Activated gamma-delta T cell treated with anti-CD3 and anti-CD28 coated beads, Interleukin-2, amount 50 U/mL, for 16 hours (primary cell): ENCODE results near the gene SLC4A7.
A peak's percentile ranks its signal among the peaks of the same experiment; 100 is the strongest.
"Not testable (repeated sequence)": the region's sequence is repeated elsewhere in the genome, so short reads cannot be mapped to it uniquely, and the experiment has no call there.

Experiments
- DNase-seq: peaks from one replicate; pipeline ENCODE4 v3.0.0-alpha.2; 2020; ENCODE audit warnings: low read depth

SLC4A7 gene

DNA sequence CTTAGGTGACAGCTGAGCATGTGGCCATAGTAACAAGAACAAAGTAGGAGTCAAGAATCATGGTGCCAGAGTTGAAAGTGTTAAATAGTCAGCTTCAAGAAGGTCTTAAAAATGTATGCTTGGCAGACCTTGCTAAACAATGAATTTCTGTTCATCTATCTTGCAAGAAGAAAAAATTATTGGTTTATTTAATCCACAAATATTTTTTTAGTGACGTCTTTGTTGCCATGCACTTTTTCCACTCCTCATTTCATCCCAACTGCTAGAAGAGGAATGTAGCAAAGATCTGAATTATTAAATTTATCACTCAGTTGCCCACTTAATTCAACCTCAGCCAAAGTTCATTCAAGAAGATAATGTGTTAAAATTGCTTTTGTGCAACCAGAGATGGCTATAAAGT is 3.2 kb upstream of the SLC4A7 start:
- no peak for DNase-seq

DNA sequence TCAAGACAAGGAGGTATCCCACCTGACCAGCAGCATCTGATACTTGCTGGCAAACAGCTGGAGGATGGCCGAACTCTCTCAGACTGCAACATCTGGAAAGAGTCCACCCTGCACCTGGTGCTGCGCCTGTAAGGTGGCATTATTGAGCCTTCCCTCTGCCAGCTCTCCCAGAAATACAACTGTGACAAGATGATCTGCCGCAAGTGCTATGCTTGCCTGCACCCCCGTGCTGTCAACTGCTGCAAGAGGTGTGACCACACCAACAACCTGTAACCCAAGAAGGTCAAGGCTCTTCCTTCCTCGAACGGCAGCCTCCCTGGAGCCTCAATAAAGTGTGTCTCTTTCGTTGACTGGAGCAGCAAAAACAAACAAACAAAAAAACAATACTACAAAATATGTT is 2.2 kb upstream of the SLC4A7 start:
- no peak for DNase-seq

DNA sequence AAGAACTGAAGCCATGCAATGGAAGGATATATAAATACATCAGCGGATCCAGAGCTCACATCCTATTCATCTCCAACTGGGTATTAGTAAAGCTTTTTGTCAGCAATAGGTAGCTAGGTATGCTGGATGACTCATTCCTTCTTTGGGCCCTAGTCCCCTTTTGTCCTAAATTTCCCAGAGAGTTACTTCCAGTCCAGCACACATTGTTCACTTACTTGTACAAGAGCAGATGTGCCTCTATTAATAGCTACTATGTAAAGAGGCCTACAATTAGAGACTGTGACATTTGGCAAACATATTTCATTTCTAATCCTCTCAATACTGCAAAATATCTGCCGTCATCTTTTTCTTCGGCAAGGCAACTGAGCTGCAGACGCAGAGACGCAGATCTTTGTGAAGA is 1.7 kb upstream of the SLC4A7 start:
- DNase-seq = no peak

DNA sequence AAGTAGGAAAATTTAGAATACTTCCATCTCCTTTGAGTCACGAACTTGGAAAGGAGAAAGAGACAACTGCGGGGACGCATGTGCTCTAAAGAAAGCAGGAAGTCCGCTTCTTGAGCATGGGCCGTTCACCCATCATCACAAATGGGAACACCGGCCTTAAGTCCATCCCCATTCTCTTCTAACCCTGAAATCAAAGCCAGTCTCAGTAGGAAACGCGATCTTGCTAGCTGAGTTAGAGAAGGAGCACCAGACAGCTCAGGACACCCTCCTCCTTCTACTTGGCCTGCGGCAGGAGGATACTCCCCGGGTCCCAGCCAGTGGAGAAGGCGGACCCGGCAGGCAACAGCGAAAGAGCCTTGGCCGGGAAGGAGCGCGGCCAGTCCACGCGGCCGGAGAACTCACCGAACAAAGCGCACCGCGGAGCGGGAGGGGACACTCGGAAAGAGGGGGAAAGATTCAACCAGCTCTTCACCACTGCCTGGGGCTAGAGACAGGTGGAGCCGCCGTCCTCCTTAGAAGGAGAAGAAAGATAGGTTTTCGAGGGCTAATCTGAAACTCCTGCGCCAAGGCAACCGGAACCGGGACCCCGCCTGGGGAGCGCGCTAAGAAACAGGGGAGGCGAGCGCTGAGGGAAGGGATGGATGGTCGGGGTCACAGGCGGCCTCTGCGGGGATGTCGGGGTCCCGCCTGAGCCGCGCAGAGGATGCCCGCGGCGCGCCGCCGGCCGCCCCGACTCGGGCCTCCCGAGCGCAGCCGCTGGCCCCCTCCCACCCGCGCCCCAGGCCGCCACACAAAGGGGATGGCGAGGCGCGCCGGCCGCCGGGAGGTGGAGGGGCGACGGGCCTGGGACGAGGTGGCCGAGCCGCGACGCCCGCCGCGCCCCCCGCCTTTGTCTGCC is 818 bp downstream of the SLC4A7 start:
- DNase-seq = peak; percentile 9

DNA sequence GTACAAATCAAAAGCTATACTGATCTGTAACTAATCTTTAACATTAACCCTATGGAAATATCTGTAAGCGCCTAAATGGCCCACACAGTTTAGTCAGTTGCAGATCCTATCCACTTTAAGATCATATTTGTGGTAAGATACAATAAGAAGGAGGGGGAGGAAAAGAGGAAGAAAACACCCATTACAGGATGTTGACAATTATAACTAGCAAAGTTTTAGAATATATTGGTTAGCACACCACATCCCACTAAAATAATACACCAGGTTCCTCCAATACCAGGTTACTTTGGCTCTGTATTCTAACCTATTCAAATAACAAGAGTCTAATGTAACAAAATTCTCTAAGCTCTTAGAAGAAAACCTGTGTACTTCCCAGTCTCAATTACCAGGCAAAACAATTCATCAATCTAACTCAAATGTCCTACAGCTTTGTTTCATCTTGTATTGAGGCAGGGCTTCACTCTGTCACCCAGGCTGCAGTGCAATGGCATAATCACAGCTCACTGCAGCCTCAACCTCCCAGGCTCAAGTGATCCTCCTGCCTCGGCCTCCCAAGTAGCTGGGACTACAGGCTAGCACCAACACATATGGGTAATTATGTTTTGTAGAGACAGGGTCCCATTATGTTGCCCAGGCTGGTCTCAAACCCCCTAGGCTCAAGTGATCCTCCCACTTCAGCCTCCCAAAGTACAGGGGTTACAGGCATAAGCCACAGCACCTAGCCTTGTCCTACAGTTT is 4.2 kb downstream of the SLC4A7 start:
- no peak for DNase-seq

DNA sequence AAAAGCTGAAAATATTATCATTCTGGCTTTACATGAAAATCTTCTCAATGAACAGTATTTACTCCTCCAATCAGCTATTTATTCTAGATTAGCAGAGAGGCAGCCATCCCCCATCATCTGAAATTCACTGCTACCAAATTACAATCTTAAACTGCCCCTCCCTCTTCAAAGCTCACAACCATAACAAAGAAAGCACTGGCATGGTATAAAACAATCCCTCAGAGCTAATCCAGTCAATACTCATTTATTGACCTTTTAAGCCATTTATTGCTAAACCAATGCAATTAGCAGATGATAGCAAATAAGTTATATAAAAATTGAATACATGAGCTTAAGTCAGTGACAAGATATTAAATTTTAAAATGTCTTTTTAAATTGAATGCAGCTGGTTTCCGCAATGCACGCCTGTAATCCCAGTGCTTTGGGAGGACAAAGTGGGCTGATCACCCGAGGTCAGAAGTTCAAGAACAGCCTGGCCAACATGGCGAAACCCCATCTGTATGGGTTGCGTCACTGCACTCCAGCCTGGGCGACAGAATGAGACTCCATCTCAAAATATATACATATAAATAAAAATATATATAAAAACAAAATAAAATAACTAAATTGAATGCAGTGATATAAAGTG is 12.1 kb downstream of the SLC4A7 start:
- no peak for DNase-seq

DNA sequence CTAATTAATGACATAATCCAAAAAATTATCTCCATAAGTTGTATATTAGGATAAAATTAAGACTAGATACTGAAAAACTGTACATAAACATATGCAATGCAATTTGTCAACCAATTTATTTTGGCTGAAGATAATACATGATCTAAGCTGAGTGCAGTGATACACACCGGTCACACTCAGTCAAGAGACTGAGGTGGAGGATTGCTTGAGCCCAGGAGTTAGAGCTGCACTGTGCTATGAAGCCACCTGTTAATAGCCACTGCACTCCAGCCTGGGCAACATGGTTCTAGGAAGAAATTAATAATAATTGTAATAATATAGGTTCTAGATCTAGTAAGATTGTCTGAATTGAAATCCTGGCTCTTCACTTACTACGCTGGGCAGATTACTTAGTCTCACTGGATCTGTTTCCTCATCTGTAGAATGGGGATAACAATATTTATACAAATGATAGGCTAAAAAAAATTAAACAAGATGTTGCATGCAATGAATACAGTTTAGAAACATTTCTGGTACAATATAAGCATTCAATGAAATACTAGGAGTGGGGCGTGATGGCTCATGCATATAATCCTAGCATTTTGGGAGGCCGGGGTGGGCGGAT is 15.8 kb downstream of the SLC4A7 start:
- DNase-seq = no peak

DNA sequence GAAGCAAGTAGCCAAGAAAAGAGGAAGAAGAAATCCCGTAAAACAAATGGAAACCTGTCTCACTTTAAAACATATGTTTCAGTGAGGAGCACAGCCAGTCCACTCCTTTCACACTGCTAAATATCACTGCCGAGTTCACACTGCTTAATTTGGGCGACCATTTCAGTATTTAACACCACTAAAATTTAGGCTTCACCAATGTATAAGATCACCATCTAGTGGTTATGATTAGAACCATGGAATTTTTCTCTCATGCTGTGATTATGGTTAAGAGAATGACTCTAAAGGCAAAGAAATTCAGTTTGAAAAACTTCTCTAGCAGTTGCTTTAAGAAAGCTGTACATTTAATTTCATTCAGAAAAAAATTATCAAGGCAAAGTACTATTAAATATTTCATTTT is 16.6 kb downstream of the SLC4A7 start:
- DNase-seq = no peak

DNA sequence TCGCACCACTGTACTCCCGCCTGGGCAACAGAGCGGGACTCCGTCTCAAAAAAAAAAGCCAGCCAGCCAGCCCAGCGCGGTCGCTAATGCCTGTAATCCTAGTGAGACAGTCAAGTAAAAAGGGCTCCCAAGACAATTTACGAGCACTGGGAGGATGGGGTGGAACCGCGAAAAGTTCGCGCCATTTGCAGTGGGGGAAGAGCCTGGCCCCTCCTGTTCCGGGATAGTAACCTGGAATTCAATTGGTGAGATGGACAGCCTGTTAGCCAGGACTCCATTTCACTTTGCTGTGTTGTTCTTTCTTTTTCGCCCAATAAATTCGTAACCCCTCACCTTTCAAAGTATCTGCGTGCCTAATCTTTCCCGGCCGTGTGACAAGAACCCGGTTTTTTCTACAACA is 19.5 kb downstream of the SLC4A7 start:
- DNase-seq = no peak

DNA sequence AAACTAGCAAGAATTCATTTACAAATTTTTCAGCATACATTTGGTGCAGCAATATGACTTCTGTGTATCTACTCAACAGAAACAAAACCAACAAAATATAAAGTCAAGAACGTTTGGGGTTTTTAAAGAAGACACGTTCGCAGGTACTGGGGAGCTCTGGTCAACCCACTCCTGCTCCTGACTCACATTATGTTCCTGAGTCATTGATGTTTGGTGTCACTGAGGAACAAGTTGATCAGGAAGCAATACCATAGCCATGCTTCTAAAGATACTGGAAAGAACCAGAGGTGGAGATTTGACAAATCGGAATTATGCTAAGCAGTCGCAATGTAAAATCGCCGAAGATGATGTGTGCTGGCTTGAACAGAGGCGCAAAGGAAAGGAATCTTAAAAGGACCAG is 22.0 kb downstream of the SLC4A7 start:
- no peak for DNase-seq

DNA sequence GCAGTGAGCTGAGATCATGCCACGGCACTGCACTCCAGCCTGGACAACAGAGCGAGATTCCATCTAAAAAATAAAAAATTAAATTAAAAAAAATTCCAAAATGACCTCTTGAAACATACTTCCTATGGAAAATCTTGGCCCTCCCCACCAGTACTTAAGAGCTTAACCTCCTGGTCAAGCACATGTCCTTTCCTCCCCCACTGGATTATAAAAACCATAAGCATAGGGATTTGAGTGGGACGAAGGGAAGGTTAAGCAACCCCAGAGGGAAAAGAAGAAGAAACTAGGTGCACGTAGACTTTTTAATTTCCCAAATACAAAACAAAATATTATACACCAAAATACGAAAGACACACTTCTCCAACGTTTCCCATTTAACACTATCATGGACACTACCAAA is 25.3 kb downstream of the SLC4A7 start:
- DNase-seq = no peak

DNA sequence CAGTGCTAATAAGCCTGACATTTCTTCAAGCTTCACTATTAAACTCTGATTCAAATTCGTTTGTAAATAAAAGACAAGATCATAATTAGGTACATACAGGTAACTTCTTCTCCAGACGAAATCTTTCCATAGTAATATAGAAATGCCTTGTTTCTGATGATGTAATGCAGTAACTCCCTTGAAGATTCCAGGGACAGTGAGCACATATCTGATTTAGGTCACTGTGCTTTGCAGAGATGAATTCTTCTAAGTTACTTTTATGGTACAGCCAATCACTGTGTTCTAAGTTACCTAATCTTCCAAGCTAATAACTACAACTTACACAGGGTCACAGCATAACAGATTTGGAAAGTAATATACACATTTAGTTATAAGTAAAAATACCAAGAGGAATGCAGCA is 27.6 kb downstream of the SLC4A7 start:
- DNase-seq = no peak

DNA sequence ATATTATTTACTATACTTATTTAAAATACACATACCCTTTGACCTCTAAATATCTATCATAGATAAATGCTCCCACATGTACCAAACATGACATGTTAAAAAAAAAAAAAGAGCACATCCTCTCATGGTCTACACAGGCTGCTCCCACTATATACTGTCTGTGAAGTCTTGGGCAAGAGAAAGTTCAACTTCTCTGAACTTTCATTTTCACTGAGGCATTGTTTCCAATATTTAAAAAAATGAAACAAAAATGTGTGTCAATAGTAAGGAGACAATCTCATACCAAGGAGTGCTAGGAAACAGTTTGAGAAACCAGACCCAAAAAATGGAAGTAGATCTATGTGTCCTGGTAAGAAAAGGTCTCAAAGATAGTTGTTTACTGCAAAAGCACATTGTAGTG is 29.3 kb downstream of the SLC4A7 start:
- no peak for DNase-seq

DNA sequence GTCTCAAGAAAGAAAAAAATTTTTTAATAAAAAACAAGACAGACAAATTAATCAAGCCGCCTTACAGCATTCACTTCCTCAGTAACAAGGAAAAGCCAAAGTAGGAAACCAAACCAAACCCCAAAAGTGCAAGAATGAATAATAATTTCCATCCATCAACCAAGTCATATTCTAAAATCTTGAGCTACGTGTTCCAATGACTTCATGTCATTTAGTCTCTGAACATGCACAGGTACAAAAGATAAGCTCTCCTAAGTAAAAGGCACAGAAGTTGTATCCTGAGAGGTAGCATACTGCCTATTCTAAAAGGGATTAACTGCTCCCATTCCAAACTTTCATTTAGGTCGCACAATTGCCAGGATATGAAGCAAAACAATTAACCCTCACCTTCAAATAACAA is 29.7 kb downstream of the SLC4A7 start:
- DNase-seq = no peak

DNA sequence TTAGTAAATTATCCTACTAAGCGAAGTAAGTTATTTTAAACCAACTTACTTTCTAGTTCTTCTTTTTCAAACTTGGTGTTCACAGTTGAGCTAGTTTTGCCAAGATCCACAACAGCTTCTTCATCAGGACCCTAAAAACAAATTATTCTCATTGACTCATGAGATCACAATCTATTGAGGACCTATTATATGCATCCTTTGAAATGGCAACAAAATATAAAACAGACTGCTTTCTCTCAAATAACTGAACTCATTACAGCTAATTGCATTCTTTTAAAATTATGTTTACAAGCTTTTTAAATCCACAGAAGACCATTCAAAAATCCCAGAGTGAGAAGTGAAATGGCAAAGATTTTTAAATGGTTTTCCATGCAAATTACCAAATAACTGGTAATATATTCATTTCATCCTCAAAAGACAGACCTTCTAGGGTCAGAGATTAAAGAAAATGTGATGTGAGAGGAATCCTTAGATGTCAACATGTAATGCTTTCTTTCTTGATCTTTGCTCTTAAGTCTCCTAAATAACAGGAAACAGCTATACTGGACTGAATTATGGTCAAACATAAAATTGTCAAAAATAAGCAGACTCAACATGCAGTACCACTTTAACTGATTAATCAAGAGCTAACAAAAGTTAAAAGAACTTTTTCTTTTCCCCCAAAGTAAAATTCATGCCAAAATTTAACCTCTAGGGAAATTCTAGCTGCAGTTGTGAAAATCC is 31.7 kb downstream of the SLC4A7 start:
- DNase-seq = no peak

DNA sequence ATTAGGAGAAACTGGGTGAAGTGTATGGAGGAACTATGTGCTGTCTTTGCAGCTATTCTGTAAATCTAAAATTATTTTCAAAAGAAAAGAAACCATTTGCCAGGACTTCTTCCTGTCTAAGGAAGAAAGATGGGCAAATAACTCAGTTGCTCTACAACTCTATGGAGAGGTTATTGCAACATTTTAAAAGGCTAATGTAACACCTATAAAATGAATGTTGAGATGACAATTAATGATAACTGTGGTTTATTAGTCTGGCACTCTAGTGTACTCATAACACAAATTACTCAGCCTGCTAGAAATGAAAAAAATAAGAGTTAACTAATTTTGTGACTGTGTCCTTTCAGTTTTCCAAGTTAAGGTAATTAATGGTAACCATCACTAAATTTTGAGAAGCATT is 32.3 kb downstream of the SLC4A7 start:
- DNase-seq = no peak

DNA sequence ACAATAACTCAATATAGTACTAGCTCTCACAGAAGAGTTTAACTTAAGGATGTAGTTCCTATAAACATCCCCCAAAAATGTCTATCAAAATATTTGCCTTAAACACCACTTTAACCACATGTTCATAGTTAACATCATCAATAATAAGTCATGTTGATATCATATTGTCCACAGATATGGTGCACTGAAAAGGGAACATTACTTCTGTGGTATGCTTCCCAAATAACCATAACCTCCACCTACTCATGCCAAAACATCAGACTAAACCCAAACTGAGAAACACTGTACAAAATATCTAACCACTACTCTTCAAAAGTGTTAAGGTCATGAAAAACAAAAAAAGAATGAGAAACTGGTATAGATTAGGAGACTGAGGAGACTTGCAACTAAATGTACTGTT is 32.9 kb downstream of the SLC4A7 start:
- DNase-seq = no peak

DNA sequence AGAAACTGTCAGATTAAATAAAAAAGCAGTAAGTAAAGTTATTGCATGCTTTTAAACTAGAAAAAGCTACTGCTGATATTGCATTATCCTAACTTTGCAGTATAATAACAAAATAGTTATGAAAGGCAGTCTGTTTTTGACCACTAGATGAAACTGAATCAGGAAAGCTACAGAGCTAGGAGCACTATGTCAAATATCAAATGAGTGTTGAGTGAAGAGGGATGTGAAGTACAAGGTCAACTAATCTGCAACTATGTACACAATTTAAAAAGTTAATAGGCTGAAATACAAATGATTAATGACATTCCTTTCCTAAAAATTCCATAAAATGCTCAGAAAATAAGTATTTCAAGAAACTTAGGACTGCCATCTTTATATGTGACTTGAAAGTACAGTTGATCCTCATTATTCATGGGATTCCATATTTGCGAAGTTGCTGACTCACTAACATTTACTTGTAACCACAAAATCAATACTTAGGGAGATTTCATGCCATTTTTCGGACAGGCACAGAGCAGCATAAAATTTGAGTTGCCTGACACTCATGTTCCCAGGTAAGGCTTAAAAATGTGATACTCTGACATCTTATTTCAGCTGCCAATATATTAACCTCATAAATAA is 34.5 kb downstream of the SLC4A7 start:
- no peak for DNase-seq

DNA sequence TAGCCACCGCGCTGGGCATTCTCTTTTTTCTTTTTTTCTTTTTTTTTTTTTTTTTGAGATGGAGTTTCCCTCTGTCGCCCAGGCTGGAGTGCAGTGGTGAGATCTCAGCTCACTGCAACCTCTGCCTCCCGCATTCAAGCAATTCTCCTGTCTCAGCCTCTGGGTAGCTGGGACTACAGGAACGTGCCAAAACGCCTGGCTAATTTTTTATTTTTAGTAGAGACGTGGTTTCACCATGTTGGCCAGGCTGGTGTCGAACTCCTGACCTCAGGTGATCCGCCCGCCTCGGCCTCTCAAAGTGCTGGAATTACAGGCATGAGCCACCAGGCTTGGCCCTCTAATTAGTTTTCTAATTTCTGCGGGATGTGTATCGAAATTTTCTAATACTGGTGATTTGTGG is 41.2 kb downstream of the SLC4A7 start:
- DNase-seq = not testable (repeated sequence)

DNA sequence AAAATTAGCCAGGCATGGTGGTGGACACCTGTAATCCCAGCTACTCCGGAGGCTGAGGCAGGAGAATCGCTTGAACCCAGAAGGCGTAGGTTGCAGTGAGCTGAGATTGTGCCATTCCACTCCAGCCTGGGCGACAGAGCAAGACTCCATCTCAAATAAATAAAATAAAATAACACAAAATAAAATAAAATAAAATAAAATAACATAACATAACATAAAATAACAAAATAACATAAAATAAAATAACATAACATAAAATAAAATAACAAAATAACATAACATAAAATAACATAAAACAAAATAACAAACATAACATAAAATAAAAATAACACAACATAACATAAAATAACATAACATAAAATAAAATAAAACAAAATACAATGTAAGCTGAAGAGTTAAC is 45.8 kb downstream of the SLC4A7 start:
- not testable (repeated sequence) for DNase-seq

DNA sequence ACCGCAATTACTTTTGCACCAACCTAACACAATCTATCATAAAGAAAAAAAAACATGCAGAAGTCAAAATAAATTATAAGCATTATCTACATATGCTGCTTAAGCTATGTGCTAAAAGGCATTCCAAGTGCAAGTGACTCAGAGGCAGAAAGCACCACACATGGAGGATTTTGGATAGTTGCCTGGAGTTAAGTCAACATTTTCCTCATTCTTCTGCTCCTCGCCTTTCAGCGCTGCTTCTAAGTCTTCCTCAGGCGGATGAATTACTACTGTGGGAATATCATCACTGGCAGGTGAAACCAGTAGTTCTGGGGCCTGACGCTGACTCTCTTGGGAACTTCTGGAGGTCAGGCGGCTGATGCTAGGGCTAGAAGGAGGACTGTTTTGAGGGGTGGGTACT is 53.1 kb downstream of the SLC4A7 start:
- DNase-seq = no peak

DNA sequence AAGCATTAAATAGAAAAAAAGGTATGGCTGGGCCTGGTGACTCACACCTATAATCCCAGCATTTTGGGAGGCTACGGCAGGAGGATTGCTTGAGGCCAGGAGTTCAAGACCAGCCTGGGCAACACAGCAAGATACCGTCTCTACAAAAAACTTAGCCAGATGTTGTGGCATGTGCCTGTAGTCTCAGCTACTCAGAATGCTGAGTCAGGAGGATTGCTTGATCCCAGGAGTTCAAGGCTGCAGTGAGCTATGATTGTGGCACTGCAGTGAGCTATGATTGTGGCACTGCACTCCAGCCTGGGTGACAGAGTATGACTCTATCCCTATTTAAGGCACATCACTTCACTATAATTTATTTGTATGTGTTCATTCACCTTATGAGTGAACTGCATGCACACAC is 54.3 kb downstream of the SLC4A7 start:
- DNase-seq = no peak
